Activated CD8-positive, alpha-beta T cell treated with anti-CD3 and anti-CD28 coated beads, Interleukin-2, amount 10 ng/mL, durations not matched to agents 7 days and 5 days (primary cell): Measurements from ENCODE around the gene BLMH. TPM values are rescaled to one million over a fixed set of nuclear protein-coding genes. Genes with fewer than 3 reads are reported as not detected.

Source experiments
- ATAC-seq: fragments of 150-1000 bp; cut with Tn5 transposase; one replicate; pipeline ENCODE4 v1.10.0; 2021; ENCODE audit warnings: moderate library complexity
- CTCF ChIA-PET: fragments of 350-600 bp; sonication (Branson Sonifier 250); formaldehyde crosslinking; loops from one replicate; lab custom pipeline; 2021; ENCODE audit warnings: antibody characterized with exemption; lab: Charles Lee
- POLR2A ChIA-PET: fragments of 350-600 bp; sonication (Branson Sonifier 250); formaldehyde crosslinking; loops from one replicate; lab custom pipeline; 2021; ENCODE audit warnings: antibody characterized with exemption; lab: Charles Lee
- DNase-seq: peaks from one replicate; pipeline ENCODE4 v3.0.0-alpha.2; 2020
- H3K27ac Mint-ChIP-seq: one replicate; pipeline ENCODE4 v1.8.0; 2021; ENCODE audit warnings: mild to moderate bottlenecking, mixed read lengths
- H3K27me3 Mint-ChIP-seq: one replicate; pipeline ENCODE4 v1.8.0; 2021; ENCODE audit warnings: low read depth, mixed read lengths
- H3K36me3 Mint-ChIP-seq: one replicate; pipeline ENCODE4 v1.8.0; 2021; ENCODE audit warnings: low read depth, mixed read lengths
- H3K4me1 Mint-ChIP-seq: one replicate; pipeline ENCODE4 v1.8.0; 2021; ENCODE audit warnings: low read depth, mixed read lengths
- H3K4me3 Mint-ChIP-seq: one replicate; pipeline ENCODE4 v1.8.0; 2021; ENCODE audit warnings: mild to moderate bottlenecking, mixed read lengths
- H3K9me3 Mint-ChIP-seq: one replicate; pipeline ENCODE4 v1.8.0; 2022; ENCODE audit warnings: mixed read lengths; ENCODE audit not compliant: insufficient read depth
- total RNA-seq, 2 experiments: library from RNA; stranded (reverse); gene quantifications; one replicate each; pipeline ENCODE4 v1.2.3, GENCODE V29; 2021

BLMH gene
- total RNA-seq, 2 experiments from 2014 or later: 57.9 to 61.1 TPM

GRCh38 chr17:30226878-30227277 is 64.9 kb downstream of the BLMH start:
- Mint-ChIP-seq H3K27me3 (peaks cover 26% of the 10 kb centered on the region), H3K9me3 (no peaks in the 10 kb centered on the region), H3K36me3 (no peaks in the 10 kb centered on the region), H3K4me3 (no peak overlapping the region), H3K27ac (no peak overlapping the region), H3K4me1 (no peaks in the 10 kb centered on the region)
- DNase-seq: no peak
- CTCF ChIA-PET: no interaction called here
- POLR2A ChIA-PET: no interaction called here
- ATAC-seq: no peak

DNA sequence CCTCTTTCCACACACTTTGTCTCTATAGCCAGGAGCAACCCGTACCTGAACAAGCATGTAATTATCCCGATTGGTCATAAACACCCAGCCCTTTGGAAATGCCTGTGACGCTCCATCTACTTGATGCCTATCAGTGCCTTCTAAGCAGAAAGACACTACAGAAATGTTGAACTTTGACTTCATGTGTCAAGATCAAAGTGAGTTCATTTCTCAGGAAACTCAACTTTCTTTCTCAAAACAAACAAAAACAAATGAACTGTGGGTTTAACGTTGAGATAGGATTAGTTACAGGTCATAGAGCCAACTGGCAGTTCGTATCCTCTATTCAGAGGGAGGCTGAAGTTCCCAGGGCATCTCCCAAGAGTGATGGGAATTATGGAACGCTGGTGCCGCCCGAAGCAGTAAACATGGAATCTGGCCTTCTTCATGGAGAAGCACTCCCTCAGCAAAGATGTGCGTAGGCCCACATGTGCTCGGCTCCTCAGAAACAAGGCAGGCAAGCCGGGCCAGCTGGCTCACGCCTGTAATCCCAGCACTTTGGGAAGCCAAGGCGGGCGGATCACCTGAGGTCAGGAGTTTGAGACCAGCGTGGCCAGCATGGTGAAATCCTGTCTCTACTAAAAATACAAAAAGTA is 65.7 kb downstream of the BLMH start:
- POLR2A ChIA-PET: no interaction called here
- no peak overlapping the region for H3K4me3 Mint-ChIP-seq
- DNase-seq (no peak), ATAC-seq (no peak)
- H3K27me3 Mint-ChIP-seq: peaks cover 22% of the 10 kb centered on the region
- no peaks in the 10 kb centered on the region for H3K36me3 Mint-ChIP-seq
- H3K27ac Mint-ChIP-seq: no peak overlapping the region
- H3K4me1 Mint-ChIP-seq: no peaks in the 10 kb centered on the region
- CTCF ChIA-PET: interaction anchor here (1.2 to 1.7 kb wide), 3 partner anchors 10 to 133 kb away, joined by 3 to 5 read pairs (median 3); no protein-coding TSS in a partner anchor
- no peaks in the 10 kb centered on the region for H3K9me3 Mint-ChIP-seq

DNA sequence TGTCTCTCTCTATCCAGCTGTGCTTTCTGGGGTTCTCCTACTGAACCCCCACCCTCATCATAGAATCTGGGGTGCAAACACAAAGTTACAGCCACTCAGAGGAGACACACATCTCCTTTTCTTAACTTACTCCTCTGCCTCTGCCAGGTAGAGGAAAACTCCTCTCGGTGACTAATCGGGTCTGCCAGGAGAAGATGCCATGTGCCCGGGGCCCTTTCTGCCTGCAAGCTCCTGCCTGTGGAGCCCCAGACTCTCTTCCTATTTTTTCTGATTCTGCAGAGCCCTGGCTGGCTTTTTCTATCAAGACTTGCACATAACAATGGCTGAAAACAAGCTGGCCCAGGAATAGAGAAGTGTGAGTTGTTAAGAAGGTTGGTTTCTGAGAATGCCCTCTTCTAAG is 66.6 kb downstream of the BLMH start:
- ATAC-seq: no peak
- ChIA-PET POLR2A (interaction anchor here (0.5 kb wide), 1 partner anchor 424 kb away, joined by 3 read pairs; no protein-coding TSS in a partner anchor), CTCF (interaction anchor here (1.2 to 1.7 kb wide), 3 partner anchors 11 to 132 kb away, joined by 3 to 5 read pairs (median 3); no protein-coding TSS in a partner anchor)
- Mint-ChIP-seq H3K4me3 (no peak overlapping the region), H3K27me3 (peaks cover 13% of the 10 kb centered on the region), H3K4me1 (no peaks in the 10 kb centered on the region), H3K36me3 (no peaks in the 10 kb centered on the region), H3K9me3 (no peaks in the 10 kb centered on the region), H3K27ac (no peak overlapping the region)
- no peak for DNase-seq

- H3K27me3 Mint-ChIP-seq: peaks cover 11% of the 10 kb centered on the region
- no peak overlapping the region for H3K27ac Mint-ChIP-seq
- no peak overlapping the region for H3K4me3 Mint-ChIP-seq
- POLR2A ChIA-PET: interaction anchor here (0.5 kb wide), 1 partner anchor 223 kb away, joined by 3 read pairs; no protein-coding TSS in a partner anchor
- CTCF ChIA-PET: interaction anchor here (1.5 to 1.7 kb wide), 2 partner anchors 12 to 98 kb away, joined by 3 to 5 read pairs; no protein-coding TSS in a partner anchor
- no peak for ATAC-seq
- no peak for DNase-seq
- H3K9me3 Mint-ChIP-seq: no peaks in the 10 kb centered on the region
- H3K36me3 Mint-ChIP-seq: no peaks in the 10 kb centered on the region
- H3K4me1 Mint-ChIP-seq: no peaks in the 10 kb centered on the region
Observed at GRCh38 chr17:30224419-30224960, 67.3 kb downstream of the BLMH start.

DNA sequence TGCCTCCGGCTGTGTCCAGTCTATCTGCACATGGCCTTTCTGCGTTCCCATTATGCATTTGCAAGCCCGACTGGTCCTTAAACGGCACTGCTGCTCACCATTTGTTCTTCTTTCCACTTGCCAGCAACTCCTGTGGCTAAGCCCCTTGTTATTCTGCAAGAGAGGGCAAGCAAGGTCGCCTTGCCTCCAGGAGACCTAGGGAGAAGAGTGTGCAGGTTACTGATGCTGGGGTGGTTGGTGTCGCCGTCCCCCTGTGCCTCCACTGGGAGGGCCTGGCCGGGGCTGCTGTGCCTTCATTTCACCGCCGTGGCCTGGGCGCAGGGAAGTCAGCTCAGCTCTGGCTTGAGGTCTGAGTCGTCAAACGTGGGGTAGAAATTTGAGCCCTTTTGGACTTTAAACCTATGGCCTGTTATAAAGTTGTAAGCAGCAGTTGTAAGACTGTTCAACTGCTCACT is 69.0 kb downstream of the BLMH start:
- Mint-ChIP-seq H3K27ac (no peak overlapping the region), H3K4me1 (no peaks in the 10 kb centered on the region), H3K36me3 (no peaks in the 10 kb centered on the region), H3K9me3 (no peaks in the 10 kb centered on the region), H3K27me3 (peaks cover 2% of the 10 kb centered on the region), H3K4me3 (no peak overlapping the region)
- ChIA-PET POLR2A (no interaction called here), CTCF (interaction anchor here (1.2 kb wide), 1 partner anchor 114 kb away, joined by 3 read pairs; no protein-coding TSS in a partner anchor)
- DNase-seq (no peak), ATAC-seq (no peak)

GRCh38 chr17:30222251-30222650 is 69.5 kb downstream of the BLMH start:
- DNase-seq: no peak
- no peak overlapping the region for H3K27ac Mint-ChIP-seq
- peaks cover 2% of the 10 kb centered on the region for H3K27me3 Mint-ChIP-seq
- no peak for ATAC-seq
- H3K4me1 Mint-ChIP-seq: no peaks in the 10 kb centered on the region
- ChIA-PET CTCF (no interaction called here), POLR2A (no interaction called here)
- no peaks in the 10 kb centered on the region for H3K36me3 Mint-ChIP-seq
- H3K9me3 Mint-ChIP-seq: no peaks in the 10 kb centered on the region
- no peak overlapping the region for H3K4me3 Mint-ChIP-seq

- no peaks in the 10 kb centered on the region for H3K9me3 Mint-ChIP-seq
- no peak overlapping the region for H3K27ac Mint-ChIP-seq
- no peaks in the 10 kb centered on the region for H3K4me1 Mint-ChIP-seq
- CTCF ChIA-PET: no interaction called here
- no peak for DNase-seq
- POLR2A ChIA-PET: no interaction called here
- H3K27me3 Mint-ChIP-seq: no peaks in the 10 kb centered on the region
- no peak overlapping the region for H3K4me3 Mint-ChIP-seq
- no peak for ATAC-seq
- no peaks in the 10 kb centered on the region for H3K36me3 Mint-ChIP-seq
Observed at GRCh38 chr17:30221346-30221745, 70.4 kb downstream of the BLMH start.

DNA sequence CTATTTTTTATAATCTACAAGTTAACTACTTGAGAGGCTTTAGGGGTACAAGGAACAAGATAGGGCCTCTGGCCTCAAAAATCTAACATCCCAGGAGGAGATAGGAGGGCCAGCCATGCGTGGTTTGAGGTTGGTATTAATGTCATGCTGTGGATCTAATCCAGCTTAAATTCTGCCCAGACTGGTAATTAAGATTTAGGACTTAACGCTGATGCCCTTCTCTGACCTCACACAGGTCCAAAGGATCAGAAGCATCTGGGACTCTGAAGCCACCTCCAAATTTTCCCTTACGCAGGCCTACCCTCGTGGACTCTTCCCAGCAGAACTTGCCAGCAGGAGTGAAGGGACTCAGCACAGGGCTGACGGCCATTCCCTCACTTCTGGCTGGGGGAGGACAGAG is 71.3 kb downstream of the BLMH start:
- ChIA-PET CTCF (interaction anchor here (1.0 to 2.0 kb wide), 3 partner anchors 14 to 116 kb away, joined by 3 to 7 read pairs (median 4); no protein-coding TSS in a partner anchor), POLR2A (interaction anchor here (0.6 kb wide), 1 partner anchor 17 kb away, joined by 3 read pairs; no protein-coding TSS in a partner anchor)
- no peak for ATAC-seq
- Mint-ChIP-seq H3K27ac (no peak overlapping the region), H3K36me3 (no peaks in the 10 kb centered on the region), H3K27me3 (no peaks in the 10 kb centered on the region), H3K9me3 (no peaks in the 10 kb centered on the region), H3K4me1 (no peaks in the 10 kb centered on the region), H3K4me3 (no peak overlapping the region)
- DNase-seq: no peak

GRCh38 chr17:30219833-30220232 is 71.9 kb downstream of the BLMH start:
- no peaks in the 10 kb centered on the region for H3K4me1 Mint-ChIP-seq
- H3K27me3 Mint-ChIP-seq: no peaks in the 10 kb centered on the region
- H3K9me3 Mint-ChIP-seq: no peaks in the 10 kb centered on the region
- POLR2A ChIA-PET: interaction anchor here (0.6 kb wide), 1 partner anchor 16 kb away, joined by 3 read pairs; no protein-coding TSS in a partner anchor
- H3K36me3 Mint-ChIP-seq: no peaks in the 10 kb centered on the region
- ATAC-seq (no peak), DNase-seq (no peak)
- H3K27ac Mint-ChIP-seq: no peak overlapping the region
- no peak overlapping the region for H3K4me3 Mint-ChIP-seq
- CTCF ChIA-PET: interaction anchor here (1.0 to 2.0 kb wide), 3 partner anchors 15 to 117 kb away, joined by 3 to 7 read pairs (median 4); no protein-coding TSS in a partner anchor

- H3K36me3 Mint-ChIP-seq: no peaks in the 10 kb centered on the region
- no peaks in the 10 kb centered on the region for H3K4me1 Mint-ChIP-seq
- POLR2A ChIA-PET: no interaction called here
- ATAC-seq (no peak), DNase-seq (no peak)
- no peak overlapping the region for H3K4me3 Mint-ChIP-seq
- H3K9me3 Mint-ChIP-seq: no peaks in the 10 kb centered on the region
- H3K27me3 Mint-ChIP-seq: no peaks in the 10 kb centered on the region
- CTCF ChIA-PET: interaction anchor here (1.6 to 2.0 kb wide), 2 partner anchors 94 to 117 kb away, joined by 4 to 7 read pairs; no protein-coding TSS in a partner anchor
- no peak overlapping the region for H3K27ac Mint-ChIP-seq
Observed at GRCh38 chr17:30219315-30219714, 72.4 kb downstream of the BLMH start.

- ATAC-seq: no peak
Observed at GRCh38 chr17:30218799-30219198, 72.9 kb downstream of the BLMH start.

DNA sequence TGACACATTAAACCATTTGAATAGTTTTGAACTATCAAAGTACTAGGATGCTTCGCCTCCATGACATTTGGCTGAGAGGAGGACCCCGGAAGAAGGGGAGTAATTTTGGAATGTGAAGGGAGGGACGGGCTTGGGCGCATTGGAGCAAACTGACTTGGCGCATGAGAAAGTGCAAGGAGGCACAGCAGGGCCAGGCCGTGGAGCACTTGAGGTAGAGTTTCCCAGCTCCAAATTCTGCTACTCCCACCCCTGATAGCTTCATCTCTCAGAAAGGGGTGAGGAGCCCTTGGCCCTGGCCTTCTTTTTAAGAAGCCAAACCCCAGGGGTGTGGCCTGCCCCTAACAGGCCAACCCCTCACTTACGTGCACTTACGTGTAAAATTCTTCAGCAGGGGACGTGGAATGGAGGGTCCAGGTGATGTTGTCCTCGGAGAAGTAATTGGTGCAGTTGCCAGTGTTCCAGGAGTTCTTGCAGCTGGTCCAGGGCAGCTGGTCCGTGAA is 73.9 kb downstream of the BLMH start:
- no peak for ATAC-seq
- ChIA-PET CTCF (no interaction called here), POLR2A (no interaction called here)
- Mint-ChIP-seq H3K9me3 (no peaks in the 10 kb centered on the region), H3K36me3 (no peaks in the 10 kb centered on the region), H3K4me3 (no peak overlapping the region), H3K4me1 (no peaks in the 10 kb centered on the region), H3K27ac (no peak overlapping the region), H3K27me3 (no peaks in the 10 kb centered on the region)
- no peak for DNase-seq

More at GRCh38 chr17:30218799-30219198, 72.9 kb downstream of the BLMH start:
- Mint-ChIP-seq H3K27me3 (no peaks in the 10 kb centered on the region), H3K9me3 (no peaks in the 10 kb centered on the region), H3K4me1 (no peaks in the 10 kb centered on the region), H3K4me3 (no peak overlapping the region), H3K36me3 (no peaks in the 10 kb centered on the region), H3K27ac (no peak overlapping the region)
- no peak for DNase-seq
- ChIA-PET POLR2A (no interaction called here), CTCF (interaction anchor here (2.0 kb wide), 1 partner anchor 94 kb away, joined by 4 read pairs; no protein-coding TSS in a partner anchor)
